Right forelimb (tissue), 1 donor: ENCODE data around the gene SHOX.
"Not testable (repeated sequence)": the region's sequence is repeated elsewhere in the genome, so short reads cannot be mapped to it uniquely, and the experiment has no call there.

ENCODE experiments used
- DNase-seq: peaks from one replicate; pipeline ENCODE4 v3.0.0-alpha.2; 2018

The SHOX gene

GRCh38 chrX:638482-639131, 8.0 kb downstream of the SHOX start:
- DNase-seq: peak; percentile 46

- no peak for DNase-seq
Observed at GRCh38 chrX:639151-639550, 8.6 kb downstream of the SHOX start.

DNA sequence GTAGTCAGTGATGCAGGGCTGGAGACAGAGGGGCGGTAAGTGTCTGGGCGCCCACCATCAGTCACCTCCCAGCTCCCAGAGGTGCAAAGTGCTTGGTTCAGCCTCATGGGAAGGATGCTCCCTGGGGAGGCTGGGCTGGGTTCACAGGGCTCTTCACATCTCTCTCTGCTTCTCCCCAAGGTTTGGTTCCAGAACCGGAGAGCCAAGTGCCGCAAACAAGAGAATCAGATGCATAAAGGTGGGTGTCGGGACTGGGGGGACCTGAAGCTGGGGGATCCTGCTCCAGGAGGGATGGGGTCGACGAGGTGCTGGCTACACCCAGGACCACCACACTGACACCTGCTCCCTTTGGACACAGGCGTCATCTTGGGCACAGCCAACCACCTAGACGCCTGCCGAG, 10.1 kb downstream of the SHOX start:
- DNase-seq: peak; percentile 39

DNA sequence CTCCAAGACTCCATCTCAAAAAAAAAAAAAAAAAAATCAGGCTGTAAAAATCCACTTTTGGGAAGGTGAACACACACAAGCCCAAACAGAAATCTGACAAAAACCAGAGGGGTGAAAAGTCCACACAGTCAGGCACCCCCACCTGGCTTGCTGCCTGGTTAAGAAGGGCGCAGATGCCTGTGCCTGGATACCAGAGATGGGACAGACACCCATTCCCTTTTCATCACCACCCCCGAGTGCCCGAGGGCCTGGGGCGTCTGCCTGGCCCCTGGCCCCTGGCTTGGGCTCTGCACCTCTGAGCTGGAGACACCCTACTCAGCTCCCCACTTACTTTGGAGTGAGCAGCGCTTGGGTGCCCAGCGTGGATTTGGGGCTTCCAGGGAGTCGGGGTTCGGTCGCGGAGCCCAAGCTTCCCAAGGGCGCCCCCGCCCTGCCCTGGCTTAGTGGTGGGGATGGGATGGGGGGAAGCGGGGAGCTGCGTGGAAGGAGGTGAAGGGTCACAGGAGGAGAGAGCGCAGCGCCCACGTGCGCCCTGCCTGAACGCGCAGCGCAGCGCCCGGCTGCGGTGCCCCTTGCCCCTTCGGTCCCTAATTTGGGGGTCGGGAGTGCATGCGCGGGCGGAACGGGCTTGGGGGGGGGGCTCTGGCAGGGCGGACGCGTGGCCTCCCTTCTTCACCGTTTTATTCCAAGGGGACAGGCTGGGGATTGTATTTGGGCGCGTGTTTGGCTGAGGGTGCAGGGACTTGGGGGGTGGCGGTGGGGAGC, 11.3 kb downstream of the SHOX start:
- peak; percentile 47 for DNase-seq

- peak; percentile 56 for DNase-seq
Observed at GRCh38 chrX:642436-643240, 12.0 kb downstream of the SHOX start.

DNA sequence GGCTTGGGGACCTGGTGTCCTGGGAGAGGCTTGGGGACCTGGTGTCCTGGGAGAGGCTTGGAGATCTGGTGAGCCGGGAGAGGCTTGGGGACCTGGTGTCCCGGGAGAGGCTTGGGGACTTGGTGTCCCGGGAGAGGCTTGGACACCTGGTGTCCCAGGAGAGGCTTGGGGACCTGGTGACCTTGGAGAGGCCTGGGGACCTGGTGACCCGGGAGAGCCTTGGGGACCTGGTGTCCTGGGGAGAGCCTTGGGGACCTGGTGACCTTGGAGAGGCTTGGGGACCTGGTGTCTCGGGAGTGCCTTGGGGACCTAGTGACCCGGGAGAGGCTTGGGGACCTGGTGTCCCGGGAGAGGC, 12.6 kb downstream of the SHOX start:
- peak; percentile 60 for DNase-seq

GRCh38 chrX:643911-644303, 13.3 kb downstream of the SHOX start:
- DNase-seq: peak; percentile 70

DNA sequence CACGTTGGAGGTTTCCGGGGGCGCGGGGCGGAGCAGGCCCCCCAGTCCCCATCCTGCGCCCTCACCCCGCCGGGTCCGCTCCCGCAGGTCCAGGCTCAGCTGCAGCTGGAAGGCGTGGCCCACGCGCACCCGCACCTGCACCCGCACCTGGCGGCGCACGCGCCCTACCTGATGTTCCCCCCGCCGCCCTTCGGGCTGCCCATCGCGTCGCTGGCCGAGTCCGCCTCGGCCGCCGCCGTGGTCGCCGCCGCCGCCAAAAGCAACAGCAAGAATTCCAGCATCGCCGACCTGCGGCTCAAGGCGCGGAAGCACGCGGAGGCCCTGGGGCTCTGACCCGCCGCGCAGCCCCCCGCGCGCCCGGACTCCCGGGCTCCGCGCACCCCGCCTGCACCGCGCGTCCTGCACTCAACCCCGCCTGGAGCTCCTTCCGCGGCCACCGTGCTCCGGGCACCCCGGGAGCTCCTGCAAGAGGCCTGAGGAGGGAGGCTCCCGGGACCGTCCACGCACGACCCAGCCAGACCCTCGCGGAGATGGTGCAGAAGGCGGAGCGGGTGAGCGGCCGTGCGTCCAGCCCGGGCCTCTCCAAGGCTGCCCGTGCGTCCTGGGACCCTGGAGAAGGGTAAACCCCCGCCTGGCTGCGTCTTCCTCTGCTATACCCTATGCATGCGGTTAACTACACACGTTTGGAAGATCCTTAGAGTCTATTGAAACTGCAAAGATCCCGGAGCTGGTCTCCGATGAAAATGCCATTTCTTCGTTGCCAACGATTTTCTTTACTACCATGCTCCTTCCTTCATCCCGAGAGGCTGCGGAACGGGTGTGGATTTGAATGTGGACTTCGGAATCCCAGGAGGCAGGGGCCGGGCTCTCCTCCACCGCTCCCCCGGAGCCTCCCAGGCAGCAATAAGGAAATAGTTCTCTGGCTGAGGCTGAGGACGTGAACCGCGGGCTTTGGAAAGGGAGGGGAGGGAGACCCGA, 14.0 kb downstream of the SHOX start:
- DNase-seq: peak; percentile 78

DNA sequence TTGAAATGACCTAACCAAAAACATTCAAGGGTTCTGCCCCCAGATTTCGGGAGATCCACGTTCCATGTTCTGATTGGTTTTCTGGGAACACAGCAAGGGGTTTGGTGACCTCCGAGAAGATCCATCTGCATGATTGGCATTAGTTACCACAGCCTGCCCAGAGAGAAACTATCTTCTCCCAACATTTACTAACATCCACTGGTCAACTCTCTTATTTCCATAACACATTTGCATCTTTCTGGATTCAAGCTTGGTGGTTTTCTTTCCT, 15.6 kb downstream of the SHOX start:
- DNase-seq: peak; percentile 29

DNA sequence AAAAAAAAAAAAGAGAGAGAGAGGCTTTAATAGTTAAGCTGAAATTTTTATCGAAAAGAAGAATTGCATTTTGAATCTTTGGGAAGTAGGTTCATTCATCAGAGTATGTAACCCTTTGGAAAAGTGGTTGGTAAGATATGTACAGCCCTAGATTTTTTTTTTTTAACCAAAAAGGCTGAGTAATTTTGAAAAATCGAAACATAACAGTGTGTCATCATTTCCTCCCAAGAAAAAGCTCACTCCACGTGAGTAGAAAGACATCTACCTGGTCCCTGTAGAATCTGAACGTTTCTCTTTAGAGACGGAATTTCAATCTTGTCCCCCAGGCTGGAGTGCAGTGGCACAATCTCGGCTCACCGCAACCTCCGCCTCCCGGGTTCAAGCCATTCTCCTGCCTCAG, 16.2 kb downstream of the SHOX start:
- no peak for DNase-seq

GRCh38 chrX:649166-649565, 18.6 kb downstream of the SHOX start:
- DNase-seq: peak; percentile 44

DNA sequence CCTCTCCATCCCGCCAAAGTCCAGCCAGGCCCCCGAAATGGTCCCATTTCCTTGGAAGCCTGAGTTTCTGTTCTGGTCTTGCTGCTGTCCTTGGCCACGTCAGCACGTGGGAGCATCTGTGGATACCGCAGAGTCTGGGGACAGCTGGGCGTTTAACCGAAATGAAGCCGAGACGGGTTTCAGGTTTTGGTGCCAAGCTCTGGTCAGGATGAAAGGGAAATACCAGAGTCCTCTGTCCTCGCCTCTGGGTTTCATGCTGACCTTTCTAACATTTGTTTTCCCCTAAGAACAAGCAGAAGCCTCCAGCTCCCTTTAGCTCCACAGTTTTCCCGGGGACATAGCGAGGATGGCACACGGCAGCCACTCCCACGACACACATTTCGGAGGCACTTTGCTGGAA, 19.7 kb downstream of the SHOX start:
- peak; percentile 66 for DNase-seq

DNA sequence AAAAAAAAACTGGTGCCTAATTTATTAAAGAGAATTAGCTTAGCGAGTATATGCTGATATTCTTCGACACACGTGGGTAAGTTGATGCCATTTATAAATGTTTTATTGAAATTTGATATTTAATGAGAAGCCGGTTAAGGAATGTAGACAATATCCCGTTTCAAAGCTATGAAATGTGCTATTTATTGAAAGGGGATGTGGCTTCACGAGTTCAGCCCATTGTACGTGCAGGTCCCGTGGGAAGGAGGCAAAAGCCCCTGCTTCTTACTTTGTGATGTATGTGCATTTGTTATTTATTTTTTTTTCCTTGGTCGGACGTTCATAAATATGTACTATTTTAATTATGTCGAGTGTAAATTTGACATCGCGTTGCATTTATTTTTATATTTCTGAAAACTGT, 20.2 kb downstream of the SHOX start:
- DNase-seq: no peak

- DNase-seq: not testable (repeated sequence)
Observed at GRCh38 chrX:651922-652321, 21.3 kb downstream of the SHOX start.

GRCh38 chrX:652341-652741, 21.8 kb downstream of the SHOX start:
- DNase-seq: peak; percentile 77

GRCh38 chrX:653306-653705, 22.7 kb downstream of the SHOX start:
- DNase-seq: no peak

GRCh38 chrX:661154-661553, 30.6 kb downstream of the SHOX start:
- DNase-seq: peak; percentile 13

GRCh38 chrX:662126-662525, 31.5 kb downstream of the SHOX start:
- DNase-seq: peak; percentile 46

- peak; percentile 30 for DNase-seq
Observed at GRCh38 chrX:663841-664240, 33.2 kb downstream of the SHOX start.

GRCh38 chrX:666762-667720, 36.5 kb downstream of the SHOX start:
- no peak for DNase-seq

- peak; percentile 69 for DNase-seq
Observed at GRCh38 chrX:670645-671044, 40.1 kb downstream of the SHOX start.

- no peak for DNase-seq
Observed at GRCh38 chrX:672931-673330, 42.3 kb downstream of the SHOX start.
